HEK293 (cell line): ENCODE measurements around the gene CPB2.
A peak's percentile ranks its signal among the peaks of the same experiment; 100 is the strongest.

Source experiments
- CTCF ChIA-PET: fragments of 350-600 bp; formaldehyde crosslinking; extraction: SDS; loops from one replicate; lab custom pipeline; 2021; ENCODE audit warnings: antibody characterized with exemption; lab: Yijun Ruan, JAX
- POLR2A ChIA-PET: fragments of 300-600 bp; formaldehyde crosslinking; extraction: SDS; loops from one replicate; lab custom pipeline; 2020; ENCODE audit warnings: antibody characterized with exemption, inconsistent platforms; lab: Yijun Ruan, JAX
- H3K27ac ChIP-seq: fragments of 200-500 bp; sonication (Bioruptor generic); 2 replicates; pipeline ENCODE4 v1.5.1; 2014; ENCODE audit warnings: low read depth, low read length, control low read depth, inconsistent platforms; ENCODE audit errors: extremely low read depth
- H3K36me3 ChIP-seq, 2 experiments: fragments of 200-500 bp in 1 of 2; sonication (Bioruptor generic) in 1 of 2; 1 replicate in 1 of 2; 2 replicates in 1 of 2; pipeline ENCODE4 v1.5.1; 2014 to 2017; ENCODE audit warnings: inconsistent platforms in 2 of 2, low read length in 2 of 2; ENCODE audit not compliant: control insufficient read depth in 2 of 2, insufficient read depth in 1 of 2
- H3K4me1 ChIP-seq: fragments of 200-500 bp; sonication (Bioruptor generic); 2 replicates; pipeline ENCODE4 v1.5.1; 2014; ENCODE audit warnings: mild to moderate bottlenecking, low read length, inconsistent platforms; ENCODE audit not compliant: control insufficient read depth, insufficient read depth
- H3K4me3 ChIP-seq: 2 replicates; pipeline ENCODE4 v1.5.1; 2011; ENCODE audit warnings: low read depth, mild to moderate bottlenecking, control low read depth, low read length, moderate library complexity
- H3K9me3 ChIP-seq: fragments of 200-500 bp; sonication (Bioruptor generic); 2 replicates; pipeline ENCODE4 v1.5.1; 2014; ENCODE audit warnings: low read depth, low read length, inconsistent platforms; ENCODE audit not compliant: control insufficient read depth, insufficient read depth
- EGR2 ChIP-seq: fragments of 450-650 bp; formaldehyde crosslinking; IDR thresholded peaks from 2 replicates; pipeline ENCODE4 v1.5.1; 2016; ENCODE audit warnings: low read depth, missing biosample characterization, missing genetic modification characterization
- SCRT2 ChIP-seq: fragments of 450-650 bp; formaldehyde crosslinking; IDR thresholded peaks from 2 replicates; pipeline ENCODE4 v1.5.1; 2016; ENCODE audit warnings: missing biosample characterization, missing genetic modification characterization
- ZBTB1 ChIP-seq: fragments of 450-650 bp; formaldehyde crosslinking; IDR thresholded peaks from 2 replicates; pipeline ENCODE4 v1.5.1; 2016; ENCODE audit warnings: missing biosample characterization, missing genetic modification characterization
- ZBTB17 ChIP-seq: fragments of 450-650 bp; formaldehyde crosslinking; IDR thresholded peaks from 2 replicates; pipeline ENCODE4 v1.5.1; 2016; ENCODE audit warnings: missing biosample characterization, missing genetic modification characterization
- ZNF133 ChIP-seq: fragments of 450-650 bp; formaldehyde crosslinking; IDR thresholded peaks from 2 replicates; pipeline ENCODE4 v1.5.1; 2016; ENCODE audit warnings: missing biosample characterization, missing genetic modification characterization
- ZNF280D ChIP-seq: fragments of 450-650 bp; formaldehyde crosslinking; IDR thresholded peaks from 2 replicates; pipeline ENCODE4 v1.5.1; 2016; ENCODE audit warnings: missing biosample characterization, missing genetic modification characterization
- ZNF292 ChIP-seq: fragments of 450-650 bp; formaldehyde crosslinking; IDR thresholded peaks from 2 replicates; pipeline ENCODE4 v1.5.1; 2016; ENCODE audit warnings: low read depth, missing biosample characterization, missing genetic modification characterization, borderline replicate concordance
- ZNF311 ChIP-seq: fragments of 450-650 bp; formaldehyde crosslinking; IDR thresholded peaks from 2 replicates; pipeline ENCODE4 v1.5.1; 2017; ENCODE audit warnings: missing biosample characterization, missing genetic modification characterization, borderline replicate concordance
- ZNF394 ChIP-seq: fragments of 450-650 bp; formaldehyde crosslinking; IDR thresholded peaks from 2 replicates; pipeline ENCODE4 v1.5.1; 2016; ENCODE audit warnings: missing biosample characterization, missing genetic modification characterization, mild to moderate bottlenecking, moderate library complexity, borderline replicate concordance
- ZNF658 ChIP-seq: fragments of 450-650 bp; formaldehyde crosslinking; IDR thresholded peaks from 2 replicates; pipeline ENCODE4; 2016; ENCODE audit warnings: missing biosample characterization, missing genetic modification characterization
- ZNF660 ChIP-seq: fragments of 450-650 bp; IDR thresholded peaks from 2 replicates; pipeline ENCODE4 v1.5.1; 2018; ENCODE audit warnings: missing biosample characterization, mild to moderate bottlenecking, missing genetic modification characterization
- ZNF791 ChIP-seq: fragments of 450-650 bp; formaldehyde crosslinking; IDR thresholded peaks from 2 replicates; pipeline ENCODE4 v1.5.1; 2016; ENCODE audit warnings: missing biosample characterization, missing genetic modification characterization
- ZSCAN16 ChIP-seq: fragments of 450-650 bp; formaldehyde crosslinking; IDR thresholded peaks from 2 replicates; pipeline ENCODE4 v1.5.1; 2016; ENCODE audit warnings: missing biosample characterization, missing genetic modification characterization
- TF ChIP-seq, protein P1 (sequence below): fragments of 450-650 bp; formaldehyde crosslinking; IDR thresholded peaks from 2 replicates; pipeline ENCODE4 v1.5.1; 2016; ENCODE audit warnings: missing biosample characterization, missing genetic modification characterization

Gene CPB2

DNA sequence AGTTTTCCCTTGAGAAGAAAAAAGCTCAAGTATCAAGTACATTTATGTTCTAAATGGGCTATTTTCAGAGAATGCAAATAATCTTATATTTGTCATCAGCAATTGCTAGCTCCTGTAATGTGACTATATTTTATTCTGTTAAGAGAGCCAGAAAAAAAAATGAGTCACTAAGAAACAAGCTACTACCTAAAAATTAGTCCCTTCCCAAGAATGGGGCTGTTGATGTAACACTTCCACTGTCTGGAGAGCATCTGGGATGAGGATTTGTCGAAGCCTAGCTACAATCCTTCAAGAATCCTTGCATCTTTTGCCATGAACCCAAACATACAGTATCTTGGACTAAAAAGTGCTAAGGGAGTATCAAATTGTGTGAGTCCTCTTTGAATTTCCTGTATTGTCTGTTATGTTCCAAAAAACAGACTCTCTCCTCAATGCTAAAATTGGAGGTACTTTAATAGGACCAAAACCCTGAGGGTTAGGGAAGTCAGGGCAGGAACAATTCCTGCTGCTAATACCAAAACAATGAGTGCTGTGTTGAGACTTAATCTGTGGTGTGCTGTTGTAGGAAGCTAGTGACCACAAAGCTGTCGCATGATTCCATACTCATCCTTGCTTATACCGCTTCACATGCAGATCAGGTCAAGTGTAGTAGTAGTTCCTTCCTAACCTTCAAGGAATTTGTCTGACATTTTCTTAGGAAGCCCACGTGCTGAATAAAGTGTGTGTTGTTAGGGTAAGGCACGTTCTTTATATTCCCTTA, 47.4 kb downstream of the CPB2 start:
- H3K36me3 ChIP-seq: no peaks in the 10 kb centered on the region
- no peaks in the 10 kb centered on the region for H3K4me1 ChIP-seq
- TF ChIP-seq ZNF791 (no peak), ZNF311 (no peak), ZNF658 (tag by site-specific recombination) (no peak), ZNF660 (tag by site-specific recombination) (no peak), ZBTB1 (tag by site-specific recombination) (no peak), ZNF292 (tag by site-specific recombination) (no peak), ZSCAN16 (tag by site-specific recombination) (no peak), EGR2 (tag by site-specific recombination) (no peak), ZNF133 (tag by site-specific recombination) (no peak)
- ChIA-PET POLR2A (no interaction called here), CTCF (no interaction called here)
- H3K9me3 ChIP-seq: no peaks in the 10 kb centered on the region
- no peak overlapping the region for H3K27ac ChIP-seq
- H3K4me3 ChIP-seq: no peak overlapping the region

- peak overlapping the region; percentile 77 for H3K4me3 ChIP-seq
- ChIA-PET POLR2A (interaction anchor here (0.5 to 1.3 kb wide), 2 partner anchors 73 to 129 kb away, joined by 3 read pairs; partner anchors contain the start of gene LCP1), CTCF (no interaction called here)
- no peaks in the 10 kb centered on the region for H3K4me1 ChIP-seq
- H3K36me3 ChIP-seq: no peaks in the 10 kb centered on the region
- H3K27ac ChIP-seq: no peak overlapping the region
- no peaks in the 10 kb centered on the region for H3K9me3 ChIP-seq
- TF ChIP-seq ZNF280D (no peak), ZNF394 (peak; percentile 73), ZBTB17 (tag by site-specific recombination) (peak; percentile 96), SCRT2 (peak; percentile 91)
- TF ChIP-seq, protein P1, sequence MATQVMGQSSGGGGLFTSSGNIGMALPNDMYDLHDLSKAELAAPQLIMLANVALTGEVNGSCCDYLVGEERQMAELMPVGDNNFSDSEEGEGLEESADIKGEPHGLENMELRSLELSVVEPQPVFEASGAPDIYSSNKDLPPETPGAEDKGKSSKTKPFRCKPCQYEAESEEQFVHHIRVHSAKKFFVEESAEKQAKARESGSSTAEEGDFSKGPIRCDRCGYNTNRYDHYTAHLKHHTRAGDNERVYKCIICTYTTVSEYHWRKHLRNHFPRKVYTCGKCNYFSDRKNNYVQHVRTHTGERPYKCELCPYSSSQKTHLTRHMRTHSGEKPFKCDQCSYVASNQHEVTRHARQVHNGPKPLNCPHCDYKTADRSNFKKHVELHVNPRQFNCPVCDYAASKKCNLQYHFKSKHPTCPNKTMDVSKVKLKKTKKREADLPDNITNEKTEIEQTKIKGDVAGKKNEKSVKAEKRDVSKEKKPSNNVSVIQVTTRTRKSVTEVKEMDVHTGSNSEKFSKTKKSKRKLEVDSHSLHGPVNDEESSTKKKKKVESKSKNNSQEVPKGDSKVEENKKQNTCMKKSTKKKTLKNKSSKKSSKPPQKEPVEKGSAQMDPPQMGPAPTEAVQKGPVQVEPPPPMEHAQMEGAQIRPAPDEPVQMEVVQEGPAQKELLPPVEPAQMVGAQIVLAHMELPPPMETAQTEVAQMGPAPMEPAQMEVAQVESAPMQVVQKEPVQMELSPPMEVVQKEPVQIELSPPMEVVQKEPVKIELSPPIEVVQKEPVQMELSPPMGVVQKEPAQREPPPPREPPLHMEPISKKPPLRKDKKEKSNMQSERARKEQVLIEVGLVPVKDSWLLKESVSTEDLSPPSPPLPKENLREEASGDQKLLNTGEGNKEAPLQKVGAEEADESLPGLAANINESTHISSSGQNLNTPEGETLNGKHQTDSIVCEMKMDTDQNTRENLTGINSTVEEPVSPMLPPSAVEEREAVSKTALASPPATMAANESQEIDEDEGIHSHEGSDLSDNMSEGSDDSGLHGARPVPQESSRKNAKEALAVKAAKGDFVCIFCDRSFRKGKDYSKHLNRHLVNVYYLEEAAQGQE: 0 out of 2 replicates have a peak, but pooled peaks have one; percentile 5
Observed at GRCh38 chr13:46053162-46054012, 51.4 kb downstream of the CPB2 start.
